Small intestine (tissue), 7 donors: Measurements from ENCODE around the gene REEP5. TPM values are rescaled to one million over a fixed set of nuclear protein-coding genes. Genes with fewer than 3 reads are reported as not detected.

ENCODE experiments used
- DNase-seq, 2 donors: peaks; one replicate each; pipeline versions ENCODE4 v3.0.0 to v3.0.0-alpha.2; 2013
- FAIRE-seq: peaks from 2 replicates; lab custom pipeline; 2012; peaks lifted over from hg19 to GRCh38; lab: Jason Lieb, UNC
- H3K27ac ChIP-seq, 3 donors: one replicate each; pipeline ENCODE4 v1.5.1; 2013; ENCODE audit warnings: low read length in 2 of 3, mild to moderate bottlenecking in 2 of 3, control low read depth in 1 of 3, inconsistent platforms in 1 of 3, low read depth in 1 of 3, moderate library complexity in 1 of 3
- H3K27me3 ChIP-seq, 3 donors: one replicate each; pipeline ENCODE4 v1.6.1; 2013; ENCODE audit warnings: low read length in 3 of 3, inconsistent platforms in 1 of 3; ENCODE audit not compliant: control insufficient read depth in 3 of 3, insufficient read depth in 3 of 3
- H3K36me3 ChIP-seq, 3 donors: one replicate each; pipeline ENCODE4 v1.6.1; 2013; ENCODE audit warnings: low read length in 3 of 3, inconsistent platforms in 1 of 3, low read depth in 1 of 3, mild to moderate bottlenecking in 1 of 3, moderate library complexity in 1 of 3; ENCODE audit not compliant: control insufficient read depth in 3 of 3, insufficient read depth in 2 of 3
- H3K4me1 ChIP-seq, 3 donors: one replicate each; pipeline ENCODE4 v1.6.1; 2013; ENCODE audit warnings: low read length in 2 of 3, inconsistent platforms in 1 of 3, low read depth in 1 of 3, mild to moderate bottlenecking in 1 of 3, moderate library complexity in 1 of 3; ENCODE audit not compliant: control insufficient read depth in 3 of 3, insufficient read depth in 2 of 3
- H3K4me3 ChIP-seq, 3 donors: one replicate each; pipeline ENCODE4 v1.5.1; 2013; ENCODE audit warnings: low read length in 3 of 3, control low read depth in 1 of 3, inconsistent platforms in 1 of 3, low read depth in 1 of 3, mild to moderate bottlenecking in 1 of 3, moderate library complexity in 1 of 3
- H3K9me3 ChIP-seq, 2 donors: one replicate each; pipeline ENCODE4 v1.6.1; 2013; ENCODE audit warnings: low read depth in 1 of 2, low read length in 1 of 2; ENCODE audit not compliant: control insufficient read depth in 2 of 2, insufficient read depth in 1 of 2
- WGBS, 3 donors: extraction: QIAGEN DNeasy Blood & Tissue Kit; methylation state at CpG; one replicate each; pipeline ENCODE4 v1.1.7; 2013; 5-methylcytosine and 5-hydroxymethylcytosine counted together
- polyA plus RNA-seq, 4 donors: library from polyadenylated mRNA; stranded (reverse) in 3 of 4; unstranded in 1 of 4; fragments of 200-250 nt in 3 of 4; fragments of 120-200 nt in 1 of 4; gene quantifications; one replicate each; pipeline versions ENCODE4 v1.2.1 to v1.2.3, GENCODE V29; 2013
- donor health status: healthy with polysubstance abuse.
- donor health status: control.
- donor health status: control.
- donor health status: Bipolar disorder and iron deficiency.
- donor health status: healthy.

REEP5 gene
- polyA plus RNA-seq, 4 donors: 27.3 to 69.4 (median 37.5) TPM

GRCh38 chr5:112940670-112941069, 18.6 kb upstream of the REEP5 start:
- Histone ChIP-seq H3K4me3 (no peak overlapping the region), H3K9me3 (peaks cover 0 to 2% of the 10 kb centered on the region in 2 donors), H3K27ac (no peak overlapping the region), H3K27me3 (no peaks in the 10 kb centered on the region), H3K4me1 (no peaks in the 10 kb centered on the region), H3K36me3 (no peaks in the 10 kb centered on the region)
- WGBS, 3 donors: 70 to 71% (median 70%) methylated on average over 2 of the region's 2 CpGs
- FAIRE-seq: no peak
- no peak for DNase-seq

GRCh38 chr5:112938286-112938685, 16.3 kb upstream of the REEP5 start:
- H3K4me1 ChIP-seq: no peaks in the 10 kb centered on the region
- no peak overlapping the region for H3K27ac ChIP-seq
- DNase-seq (no peak), FAIRE-seq (no peak)
- no peaks in the 10 kb centered on the region for H3K9me3 ChIP-seq
- no peaks in the 10 kb centered on the region for H3K36me3 ChIP-seq
- H3K4me3 ChIP-seq: no peak overlapping the region
- H3K27me3 ChIP-seq: no peaks in the 10 kb centered on the region
- WGBS, 3 donors: 88 to 93% (median 88%) methylated on average over 8 of the region's 8 CpGs

DNA sequence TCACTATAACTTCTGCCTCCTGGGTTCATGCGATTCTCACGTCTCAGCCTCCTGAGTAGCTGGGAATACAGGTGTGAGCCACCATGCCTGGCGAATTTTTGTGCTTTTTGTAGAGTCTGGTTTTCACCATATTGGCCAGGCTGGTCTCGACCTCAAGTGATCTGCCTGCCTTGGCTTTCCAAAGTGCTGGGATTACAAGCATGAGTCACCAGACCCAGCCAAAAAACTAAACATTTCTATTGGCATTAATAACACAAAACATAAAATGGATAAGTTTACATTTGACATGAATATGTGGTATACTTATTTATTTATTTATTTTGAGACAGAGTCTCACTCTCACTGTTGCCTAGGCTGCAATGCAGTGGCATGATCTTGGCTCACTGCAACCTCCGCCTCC, 13.6 kb upstream of the REEP5 start:
- no peaks in the 10 kb centered on the region for H3K9me3 ChIP-seq
- WGBS, 3 donors: 89 to 98% (median 96%) methylated on average over 5 of the region's 5 CpGs
- no peaks in the 10 kb centered on the region for H3K4me1 ChIP-seq
- H3K36me3 ChIP-seq: no peaks in the 10 kb centered on the region
- H3K27ac ChIP-seq: no peak overlapping the region
- H3K4me3 ChIP-seq: no peak overlapping the region
- FAIRE-seq (no peak), DNase-seq (no peak)
- H3K27me3 ChIP-seq: no peaks in the 10 kb centered on the region

DNA sequence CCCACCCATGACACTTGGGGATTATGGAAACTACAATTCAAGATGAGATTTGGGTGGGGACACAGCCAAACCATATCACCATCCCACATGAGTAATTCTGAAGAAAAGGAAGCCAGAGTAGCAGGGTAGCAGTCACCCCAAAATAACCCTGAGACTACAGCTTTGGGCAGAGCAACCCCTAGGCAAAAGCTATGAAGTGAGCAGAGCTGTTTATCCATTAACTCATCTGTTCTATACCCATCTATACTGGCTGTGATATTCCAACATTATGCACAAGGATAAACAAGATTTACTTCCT, 12.3 kb upstream of the REEP5 start:
- no peak overlapping the region for H3K27ac ChIP-seq
- FAIRE-seq: no peak
- H3K4me3 ChIP-seq: no peak overlapping the region
- DNase-seq: no peak
- no peaks in the 10 kb centered on the region for H3K4me1 ChIP-seq
- H3K27me3 ChIP-seq: no peaks in the 10 kb centered on the region
- H3K9me3 ChIP-seq: no peaks in the 10 kb centered on the region
- H3K36me3 ChIP-seq: no peaks in the 10 kb centered on the region

GRCh38 chr5:112933651-112934365, 11.8 kb upstream of the REEP5 start:
- Histone ChIP-seq H3K4me3 (no peak overlapping the region), H3K36me3 (no peaks in the 10 kb centered on the region), H3K27me3 (no peaks in the 10 kb centered on the region), H3K4me1 (no peaks in the 10 kb centered on the region), H3K27ac (no peak overlapping the region), H3K9me3 (no peaks in the 10 kb centered on the region)
- 82 to 100% (median 100%) methylated on average over 1 of the region's 1 CpG for WGBS, 3 donors
- FAIRE-seq (no peak), DNase-seq (no peak)

- Histone ChIP-seq H3K4me1 (no peaks in the 10 kb centered on the region), H3K27ac (no peak overlapping the region), H3K27me3 (no peaks in the 10 kb centered on the region), H3K36me3 (no peaks in the 10 kb centered on the region), H3K9me3 (no peaks in the 10 kb centered on the region), H3K4me3 (no peak overlapping the region)
- WGBS, 3 donors: 58 to 90% (median 89%) methylated on average over 1 of the region's 1 CpG
- FAIRE-seq (no peak), DNase-seq (no peak)
Measured at GRCh38 chr5:112933105-112933504, 11.1 kb upstream of the REEP5 start.

- H3K9me3 ChIP-seq: no peaks in the 10 kb centered on the region
- no peak for FAIRE-seq
- no peaks in the 10 kb centered on the region for H3K36me3 ChIP-seq
- H3K27ac ChIP-seq: no peak overlapping the region
- no peaks in the 10 kb centered on the region for H3K27me3 ChIP-seq
- 58 to 83% (median 81%) methylated on average over 2 of the region's 2 CpGs for WGBS, 3 donors
- no peaks in the 10 kb centered on the region for H3K4me1 ChIP-seq
- H3K4me3 ChIP-seq: no peak overlapping the region
- no peak for DNase-seq
Measured at GRCh38 chr5:112931473-112931872, 9.4 kb upstream of the REEP5 start.

DNA sequence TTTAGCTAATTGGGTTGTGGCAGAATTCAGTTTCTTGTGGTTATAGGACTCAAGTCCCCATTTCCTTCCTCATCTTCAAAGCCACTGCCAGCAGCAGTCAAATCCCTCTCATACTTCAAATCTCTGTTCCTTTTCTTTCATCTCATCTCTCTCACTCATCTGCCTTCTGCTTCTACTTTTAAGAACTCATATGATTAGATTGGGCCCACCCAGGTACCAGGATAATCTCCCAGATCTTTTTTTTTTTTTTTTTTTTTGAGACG, 8.0 kb upstream of the REEP5 start:
- peak in 1 of 2 donors; percentile 6 for DNase-seq
- H3K36me3 ChIP-seq: no peaks in the 10 kb centered on the region
- whole genome bisulfite sequencing, 3 donors: 78% methylated on average over 1 of the region's 1 CpG; no CpG with 5 or more reads in 2 of the 3 donors
- no peaks in the 10 kb centered on the region for H3K4me1 ChIP-seq
- H3K4me3 ChIP-seq: no peak overlapping the region
- no peaks in the 10 kb centered on the region for H3K27me3 ChIP-seq
- FAIRE-seq: no peak
- no peak overlapping the region for H3K27ac ChIP-seq
- H3K9me3 ChIP-seq: no peaks in the 10 kb centered on the region

DNA sequence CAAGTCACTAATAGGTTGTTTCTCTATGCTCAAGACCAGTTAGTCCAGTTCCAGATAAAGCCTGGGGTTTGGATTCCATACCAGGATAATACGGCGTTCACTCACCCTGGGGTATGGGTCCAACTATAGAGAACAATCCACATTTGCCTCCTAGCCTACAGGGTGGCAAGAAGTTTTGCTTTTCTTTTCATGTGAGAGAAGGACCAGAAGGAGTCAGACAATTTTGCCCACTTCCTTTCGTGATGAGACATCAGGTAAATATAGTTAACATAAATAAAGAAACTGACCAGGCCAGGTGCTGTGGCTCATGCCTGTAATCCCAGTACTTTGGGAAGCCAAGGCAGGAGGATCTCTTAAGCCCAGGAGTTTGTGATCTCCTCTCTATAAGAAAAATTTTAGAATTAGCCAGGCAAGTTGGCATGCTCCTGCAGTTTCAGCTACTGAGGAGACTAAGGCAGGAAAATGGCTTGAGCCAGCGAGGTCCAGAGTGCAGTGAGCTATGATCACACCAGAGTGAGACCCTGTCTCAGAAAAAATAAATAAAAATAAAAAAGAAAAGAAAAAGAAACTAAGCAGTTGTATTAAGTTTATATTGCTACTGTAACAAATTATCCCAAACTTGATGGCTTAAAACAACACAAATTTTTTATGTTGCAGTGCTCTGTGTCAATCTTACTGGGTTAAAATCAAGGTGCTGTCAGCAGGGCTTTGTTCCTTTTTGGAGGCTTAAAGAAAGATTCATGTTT, 7.5 kb upstream of the REEP5 start:
- Histone ChIP-seq H3K4me1 (no peaks in the 10 kb centered on the region), H3K27ac (peak overlapping the region in 1 of 3 donors; percentile 68), H3K9me3 (no peaks in the 10 kb centered on the region), H3K36me3 (no peaks in the 10 kb centered on the region), H3K4me3 (no peak overlapping the region), H3K27me3 (no peaks in the 10 kb centered on the region)
- DNase-seq: no peak
- no peak for FAIRE-seq
- 77 to 86% (median 81%) methylated on average over 4 of the region's 4 CpGs for WGBS, 3 donors
